Keratinocyte (primary cell): ENCODE measurements around the gene RNF212. TPM values are rescaled to one million over a fixed set of nuclear protein-coding genes. Genes with fewer than 3 reads are reported as not detected.

Source experiments
- DNase-seq: peaks from one replicate; pipeline ENCODE4 v3.0.0-alpha.2; 2011; ENCODE audit warnings: low read depth, missing footprints, low spot score
- FAIRE-seq: peaks from 2 replicates; lab custom pipeline; 2011; peaks lifted over from hg19 to GRCh38; lab: Jason Lieb, UNC
- H2AFZ ChIP-seq: 2 replicates; pipeline ENCODE4 v1.6.0; 2012; ENCODE audit warnings: low read length, control low read depth, inconsistent platforms; ENCODE audit not compliant: control insufficient read depth
- H3K27ac ChIP-seq: 2 replicates; pipeline ENCODE4 v1.5.1; 2011; ENCODE audit warnings: low read length; ENCODE audit not compliant: control insufficient read depth, insufficient read depth
- H3K27me3 ChIP-seq: 3 replicates; pipeline ENCODE4 v1.6.0; 2011; ENCODE audit warnings: low read length; ENCODE audit not compliant: control insufficient read depth, insufficient read depth; ENCODE audit errors: extremely low read depth
- H3K36me3 ChIP-seq, 2 experiments: 2 replicates in 1 of 2; 3 replicates in 1 of 2; pipeline ENCODE4 v1.5.1; 2011; ENCODE audit warnings: low read length in 2 of 2, mild to moderate bottlenecking in 1 of 2; ENCODE audit not compliant: control insufficient read depth in 2 of 2, insufficient read depth in 2 of 2; ENCODE audit errors: extremely low read depth in 1 of 2
- H3K4me1 ChIP-seq: 3 replicates; pipeline ENCODE4 v1.5.1; 2011; ENCODE audit warnings: low read length; ENCODE audit not compliant: control insufficient read depth, insufficient read depth; ENCODE audit errors: extremely low read depth
- H3K4me2 ChIP-seq: 3 replicates; pipeline ENCODE4 v1.6.0; 2011; ENCODE audit warnings: low read depth, low read length; ENCODE audit not compliant: control insufficient read depth, insufficient read depth; ENCODE audit errors: extremely low read depth
- H3K4me3 ChIP-seq, 3 experiments: fragments of 200-600 bp in 1 of 3; sonication (generic) in 1 of 3; 2 replicates in 2 of 3; 3 replicates in 1 of 3; pipeline ENCODE4 v1.5.1; 2011 to 2016; ENCODE audit warnings: low read length in 3 of 3, mild to moderate bottlenecking in 3 of 3, control low read depth in 2 of 3, inconsistent platforms in 1 of 3, low read depth in 1 of 3, mixed read lengths in 1 of 3, mixed run types in 1 of 3, moderate library complexity in 1 of 3; ENCODE audit not compliant: control insufficient read depth in 2 of 3, insufficient read depth in 2 of 3; ENCODE audit errors: extremely low read depth in 1 of 3
- H3K79me2 ChIP-seq: 2 replicates; pipeline ENCODE4 v1.6.0; 2012; ENCODE audit warnings: low read length; ENCODE audit not compliant: control insufficient read depth, insufficient read depth
- H3K9ac ChIP-seq: 3 replicates; pipeline ENCODE4 v1.6.0; 2011; ENCODE audit warnings: low read length; ENCODE audit not compliant: control insufficient read depth, insufficient read depth; ENCODE audit errors: extremely low read depth
- H3K9me1 ChIP-seq: 3 replicates; pipeline ENCODE4 v1.6.0; 2011; ENCODE audit warnings: low read length; ENCODE audit not compliant: control insufficient read depth, insufficient read depth; ENCODE audit errors: extremely low read depth
- H3K9me3 ChIP-seq: 2 replicates; pipeline ENCODE4 v1.5.1; 2012; ENCODE audit warnings: low read depth, low read length; ENCODE audit not compliant: control insufficient read depth
- H4K20me1 ChIP-seq: 3 replicates; pipeline ENCODE4 v1.6.0; 2011; ENCODE audit warnings: low read length; ENCODE audit not compliant: control insufficient read depth, insufficient read depth; ENCODE audit errors: extremely low read depth
- CTCF ChIP-seq, 3 experiments: IDR thresholded peaks in 1 of 3; conservative IDR thresholded peaks in 1 of 3; optimal IDR thresholded peaks in 1 of 3; 2 replicates in 2 of 3; 3 replicates in 1 of 3; pipeline versions ENCODE3 to v1.5.1; 2011; ENCODE audit warnings: low read length in 3 of 3, mild to moderate bottlenecking in 3 of 3, moderate library complexity in 2 of 3, control low read depth in 1 of 3, inconsistent platforms in 1 of 3; ENCODE audit not compliant: insufficient read depth in 2 of 3; ENCODE audit errors: extremely low read depth in 1 of 3
- EZH2 ChIP-seq: IDR thresholded peaks from one replicate; pipeline ENCODE4 v1.6.1; 2012; ENCODE audit warnings: inconsistent platforms, mild to moderate bottlenecking, low read length, moderate library complexity
- dilution Hi-C: fragments of 300-500 bp; cut with MboI; formaldehyde crosslinking; loops from one replicate; pipeline ENCODE4 v1.7.0; 2020; ENCODE audit warnings: low sequenced_read_pairs; ENCODE audit not compliant: extremely low pct_ligation_motif_present
- polyA plus RNA-seq, 5 experiments: library from polyadenylated mRNA; depleted of rRNA in 3 of 5; stranded (reverse) in 3 of 5; stranded (forward) in 1 of 5; unstranded in 1 of 5; fragments of >200 nt; gene quantifications; 1 replicate in 1 of 5; 2 replicates in 3 of 5; 3 replicates in 1 of 5; pipeline versions ENCODE4 v1.2.1 to v1.2.3, GENCODE V29; 2011 to 2012; ENCODE audit warnings: missing spikeins in 2 of 5, low read depth in 1 of 5, low replicate concordance in 1 of 5
- small RNA-seq, 3 experiments: library from RNA; depleted of rRNA; stranded (forward); fragments of <200 nt; gene quantifications; one replicate each; pipeline ENCODE3, GENCODE V24; 2012; ENCODE audit warnings: low read depth in 3 of 3, low replicate concordance in 1 of 3; ENCODE audit not compliant: insufficient read length in 3 of 3

The RNF212 gene
- polyA plus RNA-seq, 1 donor (not counting 4 experiments of a cell fraction or from before 2014, with no cell fraction given): 0.16 TPM

- peaks cover 3% of the 10 kb centered on the region for H4K20me1 ChIP-seq
- FAIRE-seq: no peak
Measured at GRCh38 chr4:1022739-1023066, 90.7 kb downstream of the RNF212 start.

GRCh38 chr4:1022051-1022738, 91.2 kb downstream of the RNF212 start:
- no peak for FAIRE-seq

More at GRCh38 chr4:1022739-1023066, 90.7 kb downstream of the RNF212 start:
- no peak for TF ChIP-seq CTCF (optimal IDR thresholded peaks at IDR 0.05 in 1 of 3, IDR thresholded peaks at IDR 0.05 in 1 of 3, conservative IDR thresholded peaks at IDR 0.05 in 1 of 3; ENCODE audit: extremely low read depth in 1 of 3, insufficient read depth in 2 of 3, low read length in 3 of 3)
- no peak for TF ChIP-seq EZH2
- peaks cover 3% of the 10 kb centered on the region for H3K4me1 ChIP-seq
- H3K9me1 ChIP-seq: no peaks in the 10 kb centered on the region
- no peak overlapping the region for H3K4me2 ChIP-seq
- H2AFZ ChIP-seq: no peak overlapping the region
- H3K9me3 ChIP-seq: no peaks in the 10 kb centered on the region
- no peak overlapping the region for H3K9ac ChIP-seq
- no peaks in the 10 kb centered on the region for H3K79me2 ChIP-seq
- H3K27ac ChIP-seq: no peak overlapping the region
- H3K36me3 ChIP-seq: peaks cover 0 to 4% of the 10 kb centered on the region in 2 experiments
- H3K4me3 ChIP-seq: no peak overlapping the region
- no peaks in the 10 kb centered on the region for H3K27me3 ChIP-seq
- no peak for DNase-seq
- dilution Hi-C loops: no loop called here

More at GRCh38 chr4:1022051-1022738, 91.2 kb downstream of the RNF212 start:
- Histone ChIP-seq H3K9ac (no peak overlapping the region), H3K27ac (no peak overlapping the region), H3K27me3 (no peaks in the 10 kb centered on the region), H3K4me3 (no peak overlapping the region), H3K9me3 (no peaks in the 10 kb centered on the region), H4K20me1 (peaks cover 3% of the 10 kb centered on the region), H3K36me3 (peaks cover 0 to 4% of the 10 kb centered on the region in 2 experiments), H3K4me2 (no peak overlapping the region), H3K9me1 (no peaks in the 10 kb centered on the region), H3K79me2 (no peaks in the 10 kb centered on the region), H3K4me1 (peaks cover 3% of the 10 kb centered on the region), H2AFZ (no peak overlapping the region)
- TF ChIP-seq CTCF (optimal IDR thresholded peaks at IDR 0.05 in 1 of 3, IDR thresholded peaks at IDR 0.05 in 1 of 3, conservative IDR thresholded peaks at IDR 0.05 in 1 of 3; ENCODE audit: extremely low read depth in 1 of 3, insufficient read depth in 2 of 3, low read length in 3 of 3) (no peak), EZH2 (no peak)
- dilution Hi-C loops: no loop called here
- DNase-seq: no peak

Small RNA genes within 50 kb of the gene (small RNA-seq; reads per million reads assigned to genes)
- 0 reads per million in 3 experiments for gene RF00554

Other genes with a start within 250 kb of the RNF212 start
- 18.4 to 25.3 TPM (median 19.4 TPM) in 3 replicates for gene GAK, start 181.2 kb downstream of the RNF212 start, polyA plus RNA-seq
- 23.2 to 31.3 TPM (median 24.3 TPM) in 3 replicates for gene TMEM175, start 181.1 kb downstream of the RNF212 start, polyA plus RNA-seq
- gene DGKQ, start 140.0 kb downstream of the RNF212 start, polyA plus RNA-seq: 5.3 to 11.3 TPM (median 5.9 TPM) in 3 replicates
- gene IDUA, start 126.5 kb downstream of the RNF212 start, polyA plus RNA-seq: 0.74 to 3.9 TPM (median 1.2 TPM) in 3 replicates
- not detected in 3 replicates for gene SLC26A1, start 120.2 kb downstream of the RNF212 start, polyA plus RNA-seq
- gene FGFRL1, start 101.9 kb downstream of the RNF212 start, polyA plus RNA-seq: 2.8 to 8.1 TPM (median 4.9 TPM) in 3 replicates
- 0.60 to 11.9 TPM (median 3.3 TPM) in 3 replicates for gene SPON2, start 59.0 kb upstream of the RNF212 start, polyA plus RNA-seq
- gene CTBP1, start 135.6 kb upstream of the RNF212 start, polyA plus RNA-seq: 46.9 to 74.5 TPM (median 71.9 TPM) in 3 replicates
- gene MAEA, start 176.3 kb upstream of the RNF212 start, polyA plus RNA-seq: 89.7 to 106 TPM (median 106 TPM) in 3 replicates
- gene UVSSA, start 233.6 kb upstream of the RNF212 start, polyA plus RNA-seq: 4.3 to 6.2 TPM (median 4.7 TPM) in 3 replicates